IPS-18c (cell line): ENCODE measurements around the gene GALR2.
"Not testable (repeated sequence)": the region's sequence is repeated elsewhere in the genome, so short reads cannot be mapped to it uniquely, and the experiment has no call there.

Experiments
- H3K4me3 ChIP-seq: 2 replicates; pipeline ENCODE4 v1.7.0; 2013; ENCODE audit warnings: low read depth, mild to moderate bottlenecking, low read length, moderate library complexity; ENCODE audit not compliant: insufficient read depth
- H3K9me3 ChIP-seq: one replicate; pipeline ENCODE4 v1.6.1; 2013; ENCODE audit warnings: mild to moderate bottlenecking, low read length, moderate library complexity; ENCODE audit not compliant: control insufficient read depth, insufficient read depth

GALR2 gene

GRCh38 chr17:76048025-76048605 is 26.5 kb upstream of the GALR2 start:
- Histone ChIP-seq H3K9me3 (no peaks in the 10 kb centered on the region), H3K4me3 (no peak overlapping the region)

- no peak overlapping the region for H3K4me3 ChIP-seq
- H3K9me3 ChIP-seq, result no peaks in the 10 kb centered on the region
Observed at GRCh38 chr17:76048711-76049110, 25.9 kb upstream of the GALR2 start.

- Histone ChIP-seq H3K4me3 (no peak overlapping the region), H3K9me3 (no peaks in the 10 kb centered on the region)
Observed at GRCh38 chr17:76049239-76049638, 25.3 kb upstream of the GALR2 start.

GRCh38 chr17:76049836-76050537 is 24.6 kb upstream of the GALR2 start:
- no peaks in the 10 kb centered on the region for H3K9me3 ChIP-seq
- H3K4me3 ChIP-seq, result no peak overlapping the region

GRCh38 chr17:76050538-76051467 is 23.8 kb upstream of the GALR2 start:
- Histone ChIP-seq H3K4me3 (no peak overlapping the region), H3K9me3 (no peaks in the 10 kb centered on the region)

- H3K4me3 ChIP-seq, result no peak overlapping the region
Observed at GRCh38 chr17:76051561-76051960, 23.0 kb upstream of the GALR2 start.

GRCh38 chr17:76053246-76054111 is 21.1 kb upstream of the GALR2 start:
- Histone ChIP-seq H3K4me3 (no peak overlapping the region), H3K9me3 (no peaks in the 10 kb centered on the region)

More at GRCh38 chr17:76051561-76051960, 23.0 kb upstream of the GALR2 start:
- H3K9me3 ChIP-seq, result no peaks in the 10 kb centered on the region

GRCh38 chr17:76054112-76054476 is 20.5 kb upstream of the GALR2 start:
- no peaks in the 10 kb centered on the region for H3K9me3 ChIP-seq
- no peak overlapping the region for H3K4me3 ChIP-seq

- Histone ChIP-seq H3K9me3 (no peaks in the 10 kb centered on the region), H3K4me3 (no peak overlapping the region)
Observed at GRCh38 chr17:76056882-76057281, 17.7 kb upstream of the GALR2 start.

GRCh38 chr17:76058264-76058663 is 16.3 kb upstream of the GALR2 start:
- H3K4me3 ChIP-seq, H3K9me3 ChIP-seq: not testable (repeated sequence)

- Histone ChIP-seq H3K4me3 (no peak overlapping the region), H3K9me3 (no peaks in the 10 kb centered on the region)
Observed at GRCh38 chr17:76063875-76064546, 10.6 kb upstream of the GALR2 start.

- Histone ChIP-seq H3K9me3 (no peaks in the 10 kb centered on the region), H3K4me3 (no peak overlapping the region)
Observed at GRCh38 chr17:76065775-76066174, 8.8 kb upstream of the GALR2 start.

GRCh38 chr17:76071531-76072147 is 2.9 kb upstream of the GALR2 start:
- Histone ChIP-seq H3K9me3 (no peaks in the 10 kb centered on the region), H3K4me3 (peak overlapping the region; percentile 95)

GRCh38 chr17:76072148-76072858 is 2.3 kb upstream of the GALR2 start, which contains the start of gene SRP68:
Gene SRP68 (minus strand): TSS chr17:76072517. CDS start chr17:76072491, 26 bp downstream.
- H3K4me3 ChIP-seq, result peak within 1 kb of the TSS; percentile 95

GRCh38 chr17:76075364-76076145 is 974 bp downstream of the GALR2 start:
- H3K9me3 ChIP-seq, result no peaks in the 10 kb centered on the region
- peak overlapping the region; percentile 42 for H3K4me3 ChIP-seq

More at GRCh38 chr17:76072148-76072858, 2.3 kb upstream of the GALR2 start, which contains the start of gene SRP68:
- no peaks in the 10 kb centered on the region for H3K9me3 ChIP-seq
